HepG2 (cell line): ENCODE results near the gene ENAH. TPM values are rescaled to one million over a fixed set of nuclear protein-coding genes. Genes with fewer than 3 reads are reported as not detected.
A peak's percentile ranks its signal among the peaks of the same experiment; 100 is the strongest.

ENCODE experiments used
- CTCF ChIP-seq: sonication (generic); formaldehyde crosslinking; IDR thresholded peaks from 2 replicates; pipeline ENCODE4 v1.5.0; 2020; ENCODE audit warnings: mild to moderate bottlenecking, missing genetic modification reagents, moderate library complexity
- FOXA1 ChIP-seq, 2 experiments: fragments of 450-650 bp in 1 of 2; sonication (generic) in 1 of 2; formaldehyde crosslinking in 1 of 2; IDR thresholded peaks; 2 replicates each; pipeline versions ENCODE4 v1.4.0 to v1.6.1; 2016 to 2020; ENCODE audit warnings: missing genetic modification reagents in 1 of 2
- FOXK2 ChIP-seq: fragments of 450-650 bp; IDR thresholded peaks from 2 replicates; pipeline ENCODE4 v1.6.1; 2016
- FUBP1 ChIP-seq: sonication (generic); formaldehyde crosslinking; IDR thresholded peaks from 2 replicates; pipeline ENCODE4 v1.5.1; 2020; ENCODE audit warnings: missing genetic modification reagents, mild to moderate bottlenecking, borderline replicate concordance
- GMEB2 ChIP-seq: IDR thresholded peaks from 2 replicates; pipeline ENCODE4 v1.6.1; 2016; ENCODE audit warnings: missing biosample characterization, missing genetic modification reagents, low read depth
- NFE2L2 ChIP-seq: fragments of 150-350 bp; IDR thresholded peaks from 2 replicates; pipeline ENCODE4 v1.6.1; 2014; ENCODE audit warnings: low read length
- NR2F6 ChIP-seq, 2 experiments: IDR thresholded peaks; 2 replicates each; pipeline ENCODE4 v1.6.1; 2016; ENCODE audit warnings: antibody characterized with exemption in 1 of 2, mild to moderate bottlenecking in 1 of 2
- PHF8 ChIP-seq: sonication (generic); formaldehyde crosslinking; IDR thresholded peaks from 2 replicates; pipeline ENCODE4 v1.5.0; 2020; ENCODE audit warnings: missing genetic modification reagents
- PLSCR1 ChIP-seq: sonication (generic); formaldehyde crosslinking; IDR thresholded peaks from 2 replicates; pipeline ENCODE4 v1.5.0; 2020; ENCODE audit warnings: missing genetic modification reagents, mild to moderate bottlenecking, borderline replicate concordance
- PPARG ChIP-seq: conservative IDR thresholded peaks from 2 replicates; pipeline ENCODE4 v1.6.1; 2016; ENCODE audit warnings: missing biosample characterization, missing genetic modification reagents
- THRA ChIP-seq: sonication (generic); formaldehyde crosslinking; IDR thresholded peaks from 2 replicates; pipeline ENCODE4 v1.4.0; 2020; ENCODE audit warnings: missing genetic modification reagents, borderline replicate concordance
- ZNF12 ChIP-seq: sonication (generic); formaldehyde crosslinking; IDR thresholded peaks from 2 replicates; pipeline ENCODE4 v1.5.0; 2020; ENCODE audit warnings: missing genetic modification reagents
- ZNF512B ChIP-seq: sonication (generic); formaldehyde crosslinking; IDR thresholded peaks from 2 replicates; pipeline ENCODE4 v1.5.1; 2020; ENCODE audit warnings: missing genetic modification reagents, mild to moderate bottlenecking, borderline replicate concordance
- ZNF775 ChIP-seq: sonication (generic); formaldehyde crosslinking; IDR thresholded peaks from 2 replicates; pipeline ENCODE4 v1.4.0; 2020; ENCODE audit warnings: missing genetic modification reagents, mild to moderate bottlenecking, moderate library complexity, borderline replicate concordance
- ZNF780A ChIP-seq: sonication (generic); formaldehyde crosslinking; IDR thresholded peaks from 2 replicates; pipeline ENCODE4 v1.8.0; 2022; ENCODE audit warnings: mild to moderate bottlenecking, missing genetic modification reagents, moderate library complexity
- polyA plus RNA-seq, 8 experiments: library from polyadenylated mRNA; depleted of rRNA in 3 of 8; stranded (reverse) in 7 of 8; unstranded in 1 of 8; fragments of >200 nt; fragmentation: Illumina TruSeq in 4 of 8; extraction: Trizol in 4 of 8; gene quantifications; 2 replicates each; pipeline versions ENCODE4 v1.2.1 to v1.2.3, GENCODE V29; 2011 to 2016; ENCODE audit warnings: low read depth in 4 of 8, missing spikeins in 1 of 8, mixed read lengths in 1 of 8; ENCODE audit not compliant: insufficient read depth in 1 of 8
- total RNA-seq, 5 experiments: library from RNA; depleted of rRNA; stranded (reverse); fragments of >200 nt; fragmentation: Illumina TruSeq; extraction: Trizol; gene quantifications; 2 replicates each; pipeline ENCODE4 v1.2.3, GENCODE V29; 2016; ENCODE audit warnings: low read depth in 1 of 5

The ENAH gene
- total and polyA plus RNA-seq, 2 of the 13 experiments (the other 11 are each of a cell fraction or from before 2014, with no cell fraction given), result 22.1 to 58.3 TPM

GRCh38 chr1:225700164-225700821 is 47.4 kb upstream of the ENAH start (continued):
- TF ChIP-seq FOXA1 (IDR thresholded peaks at IDR 0.05) (peak; percentile 88), FOXA1 (CRISPR knock-in tag; IDR thresholded peaks at IDR 0.05) (peak; percentile 91), PLSCR1 (no peak), FOXK2 (peak; percentile 86), THRA (CRISPR knock-in tag) (peak; percentile 39; the same call in 1 of the 2 replicates), FUBP1 (CRISPR knock-in tag) (no peak), ZNF780A (CRISPR knock-in tag) (peak; percentile 42; the same call in 1 of the 2 replicates), PHF8 (no peak), ZNF12 (0 out of 2 replicates have a peak, but pooled peaks have one; percentile 43), ZNF512B (CRISPR knock-in tag) (no peak), NFE2L2 (peak; percentile 47; the same call in 1 of the 2 replicates), NR2F6 (IDR thresholded peaks at IDR 0.05) (peak; percentile 13; the same call in 1 of the 2 replicates), NR2F6 (CRISPR knock-in tag; IDR thresholded peaks at IDR 0.05) (peak; percentile 49; the same call in 1 of the 2 replicates), ZNF775 (CRISPR knock-in tag) (no peak), GMEB2 (CRISPR knock-in tag) (no peak), PPARG (CRISPR knock-in tag) (0 out of 2 replicates have a peak, but pooled peaks have one; percentile 58), CTCF (CRISPR knock-in tag) (no peak)
